Nucleus accumbens (tissue), 56 donors: Measurements from ENCODE around the gene CMSS1.

Experiments used
- DNase-seq, 56 donors: peaks; one replicate each; lab custom pipeline; 2025; lab: John Stamatoyannopoulos, UW

Gene CMSS1

GRCh38 chr3:99896482-99896881 is 78.8 kb downstream of the CMSS1 start:
- DNase-seq: no peak

- no peak for DNase-seq
Measured at GRCh38 chr3:99899603-99900002, 81.9 kb downstream of the CMSS1 start.

- DNase-seq: no peak
Measured at GRCh38 chr3:99900248-99900647, 82.6 kb downstream of the CMSS1 start.

GRCh38 chr3:99901200-99901926 is 83.7 kb downstream of the CMSS1 start:
- DNase-seq: no peak

GRCh38 chr3:99902091-99902490 is 84.4 kb downstream of the CMSS1 start:
- no peak for DNase-seq

- DNase-seq: no peak
Measured at GRCh38 chr3:99903869-99904268, 86.2 kb downstream of the CMSS1 start.

- DNase-seq: no peak
Measured at GRCh38 chr3:99907959-99908544, 90.4 kb downstream of the CMSS1 start.

GRCh38 chr3:99909714-99910495 is 92.2 kb downstream of the CMSS1 start:
- no peak for DNase-seq

GRCh38 chr3:99910752-99911290 is 93.2 kb downstream of the CMSS1 start:
- DNase-seq: no peak

- DNase-seq: no peak
Measured at GRCh38 chr3:99911433-99911832, 93.8 kb downstream of the CMSS1 start.

GRCh38 chr3:99915906-99916432 is 98.3 kb downstream of the CMSS1 start:
- no peak for DNase-seq

GRCh38 chr3:99918715-99919114 is 101.1 kb downstream of the CMSS1 start:
- DNase-seq: no peak

GRCh38 chr3:99919694-99920093 is 102.0 kb downstream of the CMSS1 start:
- no peak for DNase-seq

GRCh38 chr3:99920481-99921376 is 103.1 kb downstream of the CMSS1 start:
- DNase-seq: peak in 19 of 56 donors; percentile 1 to 63 (median 15)

GRCh38 chr3:99921377-99921695 is 103.7 kb downstream of the CMSS1 start:
- no peak for DNase-seq

- no peak for DNase-seq
Measured at GRCh38 chr3:99921986-99922385, 104.3 kb downstream of the CMSS1 start.

GRCh38 chr3:99923873-99924272 is 106.2 kb downstream of the CMSS1 start:
- no peak for DNase-seq

GRCh38 chr3:99925584-99926230 is 108.0 kb downstream of the CMSS1 start:
- DNase-seq: peak in 1 of 56 donors; percentile 11

GRCh38 chr3:99927671-99928457 is 110.2 kb downstream of the CMSS1 start:
- no peak for DNase-seq
